HG03064 (cell line): ENCODE measurements around the gene MRPL17.
"Not testable (repeated sequence)": the region's sequence is repeated elsewhere in the genome, so short reads cannot be mapped to it uniquely, and the experiment has no call there.

Experiments used
- ATAC-seq: cut with Tn5 transposase; IDR thresholded peaks from one replicate; pipeline ENCODE4 v1.9.1; 2021; ENCODE audit warnings: low read depth; ENCODE audit not compliant: unreplicated experiment

MRPL17 gene

GRCh38 chr11:6684068-6684467 is 928 bp upstream of the MRPL17 start:
- ATAC-seq = not testable (repeated sequence)

GRCh38 chr11:6682591-6682935 is 577 bp downstream of the MRPL17 start:
- no peak for ATAC-seq

GRCh38 chr11:6681949-6682348 is 1.2 kb downstream of the MRPL17 start:
- no peak for ATAC-seq

DNA sequence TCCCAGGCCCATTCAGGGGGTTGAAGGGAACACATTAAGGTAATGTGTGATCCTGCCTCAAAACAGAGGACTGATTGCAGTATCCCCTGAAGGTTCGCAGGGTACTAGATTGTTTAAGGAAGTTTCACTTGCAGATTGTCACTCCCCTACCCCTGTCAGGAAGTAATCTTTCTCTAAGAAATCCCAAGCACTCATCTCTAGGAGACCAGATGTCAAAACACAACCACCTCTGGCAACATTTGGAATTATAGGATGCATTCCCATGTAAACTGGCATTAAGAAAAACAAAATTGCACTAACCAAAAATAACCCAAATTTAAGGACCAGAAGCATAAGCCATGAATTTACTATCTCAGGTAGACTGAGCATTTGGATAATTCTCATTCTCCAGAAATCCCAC is 1.6 kb downstream of the MRPL17 start:
- no peak for ATAC-seq

DNA sequence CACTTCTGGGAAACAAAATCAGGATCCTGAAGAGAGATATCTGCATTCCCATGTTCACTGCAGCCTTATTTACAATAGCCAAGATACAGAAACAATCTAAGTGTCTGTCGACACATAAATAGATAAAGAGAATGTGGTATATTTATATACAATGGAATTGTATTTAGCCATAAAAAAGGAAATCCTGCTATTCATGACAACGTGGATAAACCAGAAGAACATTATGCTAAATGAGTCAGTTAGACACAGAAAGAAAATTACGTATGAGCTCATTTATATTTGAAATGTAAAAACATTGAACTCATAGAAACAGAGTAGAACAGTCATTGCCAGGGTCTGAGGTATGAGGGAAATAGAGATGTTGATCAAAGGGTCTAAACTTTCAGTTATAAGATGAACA is 6.1 kb downstream of the MRPL17 start:
- no peak for ATAC-seq

DNA sequence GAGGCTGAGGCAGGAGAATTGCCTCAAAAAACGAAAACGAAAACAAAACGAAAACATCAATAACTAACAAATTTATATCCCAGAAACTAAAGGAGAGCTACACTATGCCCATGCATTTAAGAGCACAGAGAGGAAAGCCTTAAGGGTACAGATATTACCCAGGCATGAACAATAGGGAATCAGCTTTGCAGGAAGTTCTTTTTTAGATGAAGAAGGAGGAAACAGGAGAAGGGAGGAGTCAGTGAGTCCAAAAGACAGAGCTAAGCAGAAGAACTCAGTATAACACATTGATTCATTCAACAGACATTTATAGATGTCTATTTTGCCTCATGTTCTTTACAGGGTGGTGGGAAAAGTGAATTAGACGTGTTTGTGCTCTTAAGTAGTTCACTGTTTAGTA is 8.3 kb downstream of the MRPL17 start:
- ATAC-seq = no peak

GRCh38 chr11:6674219-6674597 is 8.9 kb downstream of the MRPL17 start:
- no peak for ATAC-seq

DNA sequence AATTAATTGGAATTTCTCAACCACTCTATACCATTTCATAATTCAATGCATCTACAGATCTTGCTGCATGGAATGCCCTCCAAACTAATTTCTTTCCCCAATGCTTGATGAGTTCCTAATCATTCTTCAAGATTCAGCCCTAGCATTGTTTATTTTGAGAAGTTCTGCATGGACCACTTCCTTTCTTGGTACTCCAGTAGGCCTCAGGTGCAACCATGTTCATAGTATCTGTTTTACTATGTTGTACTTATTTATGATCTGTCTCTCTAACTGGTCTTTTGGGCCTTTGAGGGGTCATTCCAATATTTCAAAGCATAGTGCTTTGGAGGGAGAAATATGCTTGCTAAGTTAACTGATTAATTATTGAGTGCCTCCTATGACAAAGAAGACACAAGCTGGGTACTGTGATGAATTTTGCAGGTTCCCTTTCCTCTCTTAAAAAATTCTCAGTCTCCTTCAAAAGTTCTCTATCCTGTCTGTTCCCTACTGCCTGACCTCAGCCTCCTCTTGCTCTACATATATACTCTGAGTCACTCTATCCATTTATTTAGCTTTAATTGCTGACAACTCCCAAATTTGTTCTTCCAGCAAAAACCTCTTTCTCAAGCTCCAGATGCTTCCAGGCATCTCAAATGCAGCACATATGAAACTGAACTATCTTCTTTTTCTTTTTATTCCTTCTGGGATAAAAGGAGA is 9.5 kb downstream of the MRPL17 start:
- ATAC-seq = no peak

- ATAC-seq = no peak
These were observed 11.1 kb downstream of the MRPL17 start for GRCh38 chr11:6671991-6672390.

- ATAC-seq = no peak
These were observed 12.8 kb downstream of the MRPL17 start for GRCh38 chr11:6670202-6670830.

DNA sequence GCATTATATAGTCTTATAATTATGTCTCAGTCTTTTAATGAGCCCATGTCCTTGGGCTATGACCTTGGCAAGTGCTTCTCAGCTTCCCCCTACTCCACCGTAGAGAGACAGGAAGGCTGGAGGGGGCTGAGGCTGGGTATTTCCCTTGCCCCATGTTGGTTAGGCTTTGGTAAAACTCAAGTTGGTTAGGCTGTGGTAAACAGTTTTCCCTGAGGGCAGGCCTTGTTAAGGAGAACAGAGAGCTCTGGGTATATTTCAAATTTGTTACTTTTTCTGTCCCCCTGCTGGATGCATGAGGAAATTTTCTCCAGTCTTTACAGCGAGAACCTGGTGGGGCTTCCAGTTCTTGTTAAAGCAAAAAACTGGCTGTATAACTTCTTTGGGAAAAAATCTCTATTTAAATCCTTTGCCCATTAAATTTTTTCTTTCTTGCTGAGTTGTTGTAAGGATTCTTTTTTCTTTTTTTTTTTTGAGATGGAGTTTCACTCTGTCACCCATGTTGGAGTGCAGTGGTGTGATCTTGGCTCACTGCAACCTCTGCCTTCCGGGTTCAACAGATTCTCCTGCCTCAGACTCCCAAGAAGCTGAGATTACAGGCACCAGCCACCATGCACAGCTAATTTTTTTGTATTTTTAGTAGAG is 15.3 kb downstream of the MRPL17 start:
- ATAC-seq = no peak

DNA sequence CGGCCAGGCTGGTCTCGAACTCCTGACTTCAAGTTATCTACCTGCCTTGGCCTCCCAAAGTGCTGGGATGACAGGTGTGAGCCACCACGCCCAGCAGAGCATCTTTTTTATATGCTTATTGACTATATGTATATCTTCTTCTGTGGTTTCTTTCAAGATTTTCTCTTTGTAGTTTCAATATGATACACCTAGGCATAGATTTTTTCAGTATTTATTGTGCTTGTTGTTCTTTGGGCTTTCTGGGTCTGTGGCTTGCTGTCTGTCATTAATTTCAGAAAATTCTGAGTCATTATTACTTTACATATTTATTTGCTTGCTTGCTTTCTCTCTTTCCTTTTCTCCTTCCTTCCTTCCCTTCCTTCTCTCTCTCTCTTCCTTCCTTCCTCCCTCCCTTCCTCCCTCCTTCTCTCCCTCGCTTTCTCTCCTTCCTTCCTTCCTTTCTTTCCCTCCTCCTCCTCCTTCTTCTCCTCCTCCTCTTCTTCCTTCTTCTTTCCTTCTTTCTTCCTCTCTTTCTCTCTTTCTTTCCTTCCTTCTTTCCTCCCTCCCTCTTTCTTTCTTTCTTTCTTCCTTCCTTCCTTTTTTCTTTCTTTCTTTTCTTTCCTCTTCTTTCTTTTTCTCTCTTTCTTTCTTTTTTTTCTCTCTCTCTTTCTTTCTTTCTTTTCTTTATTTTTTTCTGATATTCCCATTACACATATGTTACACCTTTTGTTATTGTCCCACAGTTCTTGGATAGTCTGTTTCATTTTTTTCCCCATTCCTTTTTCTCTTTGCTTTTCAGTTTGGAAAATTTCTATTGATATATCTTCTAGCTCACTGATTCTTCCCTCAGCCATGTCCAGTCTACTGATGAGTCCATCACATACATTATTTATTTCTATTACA is 16.6 kb downstream of the MRPL17 start:
- no peak for ATAC-seq

DNA sequence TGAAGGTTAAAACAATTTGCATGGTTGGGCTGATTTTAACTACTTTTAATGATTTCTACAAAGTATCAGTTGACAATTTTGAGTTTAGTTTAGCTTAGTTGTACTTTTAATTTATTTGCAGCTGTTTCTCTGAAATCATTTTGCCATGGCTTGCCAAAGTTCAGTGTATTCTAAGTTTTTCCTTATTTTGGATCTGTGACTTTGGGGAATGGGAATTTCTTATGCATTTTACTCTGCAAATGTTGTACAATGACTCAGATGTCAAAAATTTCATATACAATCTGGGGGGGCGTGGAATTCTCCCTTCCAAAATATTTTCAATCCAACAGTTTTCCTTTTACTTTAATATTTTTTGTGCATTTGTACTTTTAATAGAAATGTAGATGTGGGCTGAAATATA is 18.6 kb downstream of the MRPL17 start:
- ATAC-seq = no peak

- no peak for ATAC-seq
These were observed 19.2 kb downstream of the MRPL17 start for GRCh38 chr11:6663794-6664469.

DNA sequence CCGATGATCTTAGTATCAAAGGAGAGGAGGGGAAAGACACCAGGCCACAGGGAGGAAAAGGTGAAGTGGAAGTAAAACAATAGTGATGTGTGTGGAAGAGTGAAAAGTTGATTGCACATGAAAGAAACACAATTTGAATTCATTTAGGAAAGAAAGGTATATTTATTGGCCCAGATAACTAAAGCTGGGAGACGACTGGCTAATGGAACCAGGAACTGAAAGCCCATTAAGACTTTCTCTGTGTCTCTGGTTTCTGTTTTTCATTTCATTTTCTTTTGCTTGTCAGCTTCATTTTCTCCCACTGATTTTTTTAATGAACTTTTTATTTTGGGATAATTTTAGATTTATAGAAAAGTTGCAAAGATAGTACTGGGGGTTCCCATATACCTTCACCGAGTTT is 22.4 kb downstream of the MRPL17 start:
- ATAC-seq = peak; percentile 67

GRCh38 chr11:6658647-6659046 is 24.5 kb downstream of the MRPL17 start:
- no peak for ATAC-seq

GRCh38 chr11:6657346-6657745 is 25.8 kb downstream of the MRPL17 start:
- no peak for ATAC-seq

DNA sequence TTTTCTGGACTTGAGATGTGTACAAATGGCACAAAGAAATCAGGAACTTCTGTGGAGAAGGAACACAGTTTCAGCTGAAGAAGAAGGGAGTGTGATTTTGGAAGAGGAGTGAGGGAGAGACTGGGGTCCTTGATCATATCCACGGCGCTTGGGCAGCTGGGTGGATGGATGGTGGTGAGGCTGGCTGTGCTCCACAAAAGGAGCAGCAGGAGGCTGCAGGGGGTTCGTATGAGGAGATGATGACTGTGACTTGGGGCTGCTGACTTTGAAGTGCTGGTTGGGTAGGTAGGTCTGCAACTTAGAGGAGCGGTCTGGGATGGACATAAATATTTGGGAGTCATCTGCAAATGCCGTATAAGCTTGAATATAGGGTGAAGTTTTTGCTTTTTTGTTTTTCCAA is 26.2 kb downstream of the MRPL17 start:
- no peak for ATAC-seq

DNA sequence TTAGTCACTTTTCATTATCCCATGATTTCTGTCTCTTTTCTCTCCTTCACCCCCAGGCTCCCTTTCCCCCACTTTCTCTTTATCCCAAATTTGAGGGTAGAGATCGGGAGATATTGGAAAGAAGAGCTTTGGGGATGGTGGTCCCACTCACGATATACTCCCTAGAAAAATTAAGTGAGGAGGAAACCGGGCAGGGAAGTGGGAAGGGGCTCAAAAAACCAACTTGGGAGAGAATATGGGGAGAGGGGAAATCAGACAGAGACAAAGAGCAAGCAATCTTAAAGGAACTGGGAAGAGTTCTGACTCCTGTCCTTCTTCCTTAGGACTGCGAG is 26.6 kb downstream of the MRPL17 start:
- no peak for ATAC-seq

DNA sequence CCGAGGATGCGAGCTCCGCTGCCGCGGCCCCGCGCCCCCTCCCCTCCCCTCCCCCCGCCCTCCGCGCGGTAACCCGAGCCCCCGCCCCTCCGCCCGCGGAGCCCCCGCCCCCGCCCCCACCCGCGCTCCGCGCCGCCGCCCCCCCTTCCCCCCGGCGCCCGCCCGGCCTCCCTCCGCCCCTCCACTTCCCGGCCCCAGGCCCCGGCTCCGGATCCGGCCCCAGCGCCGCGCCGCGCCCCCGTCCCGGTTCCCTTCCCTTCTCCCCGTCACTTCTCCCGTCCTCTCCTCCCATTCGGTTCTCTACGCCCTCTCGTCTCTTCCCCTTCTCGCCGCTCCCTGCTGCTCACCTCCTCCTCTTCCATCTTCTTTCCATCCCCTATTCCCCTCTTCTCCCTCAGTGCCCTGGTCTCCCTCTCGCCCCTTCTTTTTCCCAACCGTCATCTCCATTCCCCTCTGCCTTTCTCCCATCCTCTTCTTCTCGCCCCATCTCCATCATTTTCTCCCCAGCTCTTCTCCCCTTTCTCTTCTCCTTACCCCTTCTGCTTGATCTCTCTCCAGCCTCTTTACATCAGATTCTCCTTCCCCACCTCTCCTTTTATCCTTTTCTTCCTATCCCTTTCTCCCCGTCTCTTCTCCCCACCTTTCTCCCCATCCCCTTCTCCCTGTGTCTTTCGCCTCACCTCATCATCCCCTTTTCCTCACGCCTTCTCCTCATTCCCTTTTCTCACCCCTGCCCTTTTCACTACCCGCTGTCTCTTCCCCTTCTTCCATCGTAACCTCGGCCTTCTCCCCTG is 27.2 kb downstream of the MRPL17 start, which contains the start of gene DCHS1:
TSS of gene DCHS1 (minus strand) at position 20 of the 794 bp plus-strand sequence. CDS start 14,196 bp downstream, outside the sequence.
- ATAC-seq = no peak
